ENCODE data around the gene CYP20A1. TPM values are rescaled to one million over a fixed set of nuclear protein-coding genes. Genes with fewer than 3 reads are reported as not detected.

CYP20A1 gene
- total and polyA plus RNA-seq, 8 donors = 21.2 to 31.0 (median 23.2) TPM

GRCh38 chr2:203237346-203238238, 1.2 kb upstream of the CYP20A1 start:
- no peaks in the 10 kb centered on the region for H3K9me3 ChIP-seq
- peak overlapping the region in 1 of 2 donors; percentile 97 for H3K27ac ChIP-seq
- intact Hi-C loops (cut with DNase I) = no loop called here
- peak overlapping the region in 1 of 2 donors; percentile 87 for H3K4me3 ChIP-seq
- H3K27me3 ChIP-seq = no peaks in the 10 kb centered on the region
- H3K4me1 ChIP-seq = peaks cover 14 to 29% of the 10 kb centered on the region in 2 donors
- TF ChIP-seq, protein P1, sequence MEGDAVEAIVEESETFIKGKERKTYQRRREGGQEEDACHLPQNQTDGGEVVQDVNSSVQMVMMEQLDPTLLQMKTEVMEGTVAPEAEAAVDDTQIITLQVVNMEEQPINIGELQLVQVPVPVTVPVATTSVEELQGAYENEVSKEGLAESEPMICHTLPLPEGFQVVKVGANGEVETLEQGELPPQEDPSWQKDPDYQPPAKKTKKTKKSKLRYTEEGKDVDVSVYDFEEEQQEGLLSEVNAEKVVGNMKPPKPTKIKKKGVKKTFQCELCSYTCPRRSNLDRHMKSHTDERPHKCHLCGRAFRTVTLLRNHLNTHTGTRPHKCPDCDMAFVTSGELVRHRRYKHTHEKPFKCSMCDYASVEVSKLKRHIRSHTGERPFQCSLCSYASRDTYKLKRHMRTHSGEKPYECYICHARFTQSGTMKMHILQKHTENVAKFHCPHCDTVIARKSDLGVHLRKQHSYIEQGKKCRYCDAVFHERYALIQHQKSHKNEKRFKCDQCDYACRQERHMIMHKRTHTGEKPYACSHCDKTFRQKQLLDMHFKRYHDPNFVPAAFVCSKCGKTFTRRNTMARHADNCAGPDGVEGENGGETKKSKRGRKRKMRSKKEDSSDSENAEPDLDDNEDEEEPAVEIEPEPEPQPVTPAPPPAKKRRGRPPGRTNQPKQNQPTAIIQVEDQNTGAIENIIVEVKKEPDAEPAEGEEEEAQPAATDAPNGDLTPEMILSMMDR (IDR thresholded peaks at IDR 0.05) = no peak
- DNase-seq (no peak), ATAC-seq (no peak)
- peaks cover 0 to 9% of the 10 kb centered on the region in 2 donors for H3K36me3 ChIP-seq

GRCh38 chr2:203238292-203238703, 520 bp upstream of the CYP20A1 start:
- Histone ChIP-seq H3K4me1 (peaks cover 14 to 29% of the 10 kb centered on the region in 2 donors), H3K4me3 (peak overlapping the region; percentile 77 to 87), H3K9me3 (no peaks in the 10 kb centered on the region), H3K27ac (peak overlapping the region; percentile 94 to 97), H3K36me3 (peaks cover 0 to 16% of the 10 kb centered on the region in 2 donors), H3K27me3 (no peaks in the 10 kb centered on the region)
- ATAC-seq = no peak
- intact Hi-C loops (cut with DNase I) = no loop called here
- TF ChIP-seq, protein P1 (IDR thresholded peaks at IDR 0.05) = no peak
- DNase-seq = no peak

DNA sequence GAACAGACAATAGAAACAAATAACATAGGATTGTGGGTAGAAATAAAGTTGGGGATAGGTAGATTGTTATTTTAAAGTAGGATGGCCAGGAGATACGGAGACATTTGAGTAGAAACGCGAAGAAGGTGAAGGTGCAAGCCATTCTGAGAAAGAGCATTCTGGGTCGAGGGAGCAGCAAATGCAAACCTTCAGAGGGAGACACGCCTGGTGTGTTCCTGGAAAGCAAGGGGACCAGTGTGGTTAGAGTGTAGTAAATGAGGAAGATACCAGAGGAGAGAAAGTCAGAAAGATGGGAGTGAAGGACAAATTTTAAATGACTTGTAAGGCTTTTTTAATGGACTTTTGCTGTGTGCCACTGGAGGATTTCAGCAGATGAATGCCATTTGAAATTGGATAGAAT, 1.7 kb downstream of the CYP20A1 start:
- TF ChIP-seq, protein P1 (IDR thresholded peaks at IDR 0.05) = no peak
- Histone ChIP-seq H3K4me1 (peaks cover 14 to 29% of the 10 kb centered on the region in 2 donors), H3K4me3 (peak overlapping the region in 1 of 2 donors; percentile 87), H3K27me3 (no peaks in the 10 kb centered on the region), H3K27ac (no peak overlapping the region), H3K36me3 (peaks cover 0 to 27% of the 10 kb centered on the region in 2 donors), H3K9me3 (no peaks in the 10 kb centered on the region)
- DNase-seq (no peak), ATAC-seq (no peak)
- intact Hi-C loops (cut with DNase I) = no loop called here

DNA sequence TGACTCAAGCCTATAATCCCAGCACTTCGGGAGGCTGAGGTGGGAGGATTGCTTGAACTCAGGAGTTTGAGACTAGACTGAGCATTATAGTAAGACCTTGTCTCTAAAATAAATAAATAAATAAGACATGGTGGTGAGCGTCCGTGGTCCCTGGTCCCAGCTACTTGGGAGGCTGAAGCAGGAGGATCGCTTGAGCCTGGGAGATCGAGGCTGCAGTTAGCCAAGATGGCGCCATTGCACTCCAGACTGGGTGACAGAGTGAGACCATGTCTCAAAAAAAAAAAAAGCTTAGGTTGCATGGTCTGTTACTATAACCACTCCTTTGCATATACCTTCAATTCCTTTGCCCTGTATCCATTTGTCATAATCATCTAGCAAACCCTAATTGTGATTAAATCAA, 3.7 kb downstream of the CYP20A1 start:
- no peak for ATAC-seq
- intact Hi-C loops (cut with DNase I) = no loop called here

DNA sequence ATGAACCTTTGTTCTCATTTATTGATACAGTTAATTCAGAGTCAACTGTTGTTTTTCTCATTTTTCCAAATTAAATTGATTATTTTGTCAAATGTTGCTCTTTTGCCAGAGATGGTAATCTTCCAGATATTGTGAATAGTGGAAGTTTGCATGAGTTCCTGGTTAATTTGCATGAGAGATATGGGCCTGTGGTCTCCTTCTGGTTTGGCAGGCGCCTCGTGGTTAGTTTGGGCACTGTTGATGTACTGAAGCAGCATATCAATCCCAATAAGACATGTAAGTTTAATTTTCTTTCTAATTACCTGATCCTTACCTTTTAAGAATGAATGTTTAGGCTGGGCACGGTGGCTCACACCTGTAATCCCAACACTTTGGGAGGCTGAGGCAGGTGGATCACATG, 7.8 kb downstream of the CYP20A1 start:
- peaks cover 0 to 1% of the 10 kb centered on the region in 2 donors for H3K4me1 ChIP-seq
- TF ChIP-seq, protein P1 (IDR thresholded peaks at IDR 0.05) = no peak
- H3K27me3 ChIP-seq = no peaks in the 10 kb centered on the region
- H3K36me3 ChIP-seq = peaks cover 0 to 74% of the 10 kb centered on the region in 2 donors
- no peak overlapping the region for H3K4me3 ChIP-seq
- H3K27ac ChIP-seq = no peak overlapping the region
- intact Hi-C loops (cut with DNase I) = no loop called here
- ATAC-seq (no peak), DNase-seq (no peak)
- H3K9me3 ChIP-seq = no peaks in the 10 kb centered on the region

More for the DNA sequence above, 3.7 kb downstream of the CYP20A1 start:
- DNase-seq = no peak
- H3K4me3 ChIP-seq = no peak overlapping the region
- no peak overlapping the region for H3K27ac ChIP-seq
- no peaks in the 10 kb centered on the region for H3K27me3 ChIP-seq
- peaks cover 14 to 29% of the 10 kb centered on the region in 2 donors for H3K4me1 ChIP-seq
- H3K9me3 ChIP-seq = no peaks in the 10 kb centered on the region
- peaks cover 0 to 42% of the 10 kb centered on the region in 2 donors for H3K36me3 ChIP-seq
- TF ChIP-seq, protein P1 (IDR thresholded peaks at IDR 0.05) = no peak
